HepG2 (cell line): ENCODE measurements around the gene BABAM2. TPM values are rescaled to one million over a fixed set of nuclear protein-coding genes. Genes with fewer than 3 reads are reported as not detected.

Experiments
- ATAC-seq: fragments of 200-7000 bp; cut with Tn5 transposase; 3 replicates; pipeline ENCODE4 v1.9.1; 2020; ENCODE audit warnings: mild to moderate bottlenecking, moderate library complexity
- BruUV-seq: library from RNA; stranded (reverse); fragments of 400-500 nt; replicated peaks from 2 replicates; lab custom pipeline; 2021; lab: Mats Ljungman, UMichigan
- CTCF ChIA-PET: fragments of 300-600 bp; formaldehyde crosslinking; extraction: SDS; loops from one replicate; lab custom pipeline; 2021; ENCODE audit warnings: low total read pairs, inconsistent platforms, low intra/inter-chr PET ratio; lab: Yijun Ruan, JAX
- POLR2A ChIA-PET: fragments of 350-600 bp; sonication (Branson Sonifier 250); formaldehyde crosslinking; loops from one replicate; lab custom pipeline; 2020; ENCODE audit warnings: antibody characterized with exemption, inconsistent platforms; lab: Yijun Ruan, JAX
- DNase-seq: peaks from one replicate; pipeline ENCODE4 v3.0.0-alpha.2; 2015; ENCODE audit warnings: low spot score
- FAIRE-seq: peaks from 3 replicates; lab custom pipeline; 2011; peaks lifted over from hg19 to GRCh38; lab: Jason Lieb, UNC
- H2AFZ ChIP-seq: one replicate; pipeline ENCODE4 v1.6.1; 2011; ENCODE audit warnings: low read length, inconsistent platforms
- H3K27ac ChIP-seq: fragments of 300-600 bp; 3 replicates; pipeline ENCODE4 v1.8.0; 2011; ENCODE audit warnings: mixed run types, mild to moderate bottlenecking, mixed read lengths, low read length, inconsistent platforms; ENCODE audit not compliant: insufficient read depth; ENCODE audit errors: extremely low read length
- H3K27me3 ChIP-seq, 2 experiments: fragments of 200-600 bp in 1 of 2; 2 replicates in 1 of 2; 3 replicates in 1 of 2; pipeline versions ENCODE4 v1.6.0 to v1.8.0; 2011; ENCODE audit warnings: low read length in 2 of 2, mild to moderate bottlenecking in 2 of 2, moderate library complexity in 2 of 2, inconsistent platforms in 1 of 2; ENCODE audit not compliant: insufficient read depth in 2 of 2, control insufficient read depth in 1 of 2
- H3K36me3 ChIP-seq, 2 experiments: fragments of 200-600 bp in 1 of 2; replicated peaks in 1 of 2; 2 replicates in 1 of 2; 3 replicates in 1 of 2; pipeline versions ENCODE4 v1.5.1 to v1.8.0; 2011; ENCODE audit warnings: low read length in 2 of 2, inconsistent platforms in 1 of 2; ENCODE audit not compliant: insufficient read depth in 2 of 2, control insufficient read depth in 1 of 2
- H3K4me1 ChIP-seq: 2 replicates; pipeline ENCODE4 v1.5.1; 2012; ENCODE audit warnings: low read length, inconsistent platforms; ENCODE audit not compliant: insufficient read depth
- H3K4me2 ChIP-seq: 2 replicates; pipeline ENCODE4 v1.6.0; 2011; ENCODE audit warnings: low read depth, low read length, inconsistent platforms
- H3K4me3 ChIP-seq, 3 experiments: fragments of 200-600 bp in 1 of 3; sonication (generic), shearing (Covaris generic) in 1 of 3; replicated peaks in 1 of 3; 2 replicates each; pipeline ENCODE4 v1.5.1; 2011 to 2016; ENCODE audit warnings: low read length in 3 of 3, inconsistent platforms in 2 of 3, low read depth in 2 of 3, mild to moderate bottlenecking in 2 of 3, control low read depth in 1 of 3, mixed read lengths in 1 of 3; ENCODE audit not compliant: insufficient read depth in 1 of 3
- H3K79me2 ChIP-seq: one replicate; pipeline ENCODE4 v1.6.1; 2011; ENCODE audit warnings: low read length, inconsistent platforms; ENCODE audit not compliant: insufficient read depth
- H3K9ac ChIP-seq: 2 replicates; pipeline ENCODE4 v1.6.0; 2011; ENCODE audit warnings: mild to moderate bottlenecking, low read depth, low read length, inconsistent platforms; ENCODE audit not compliant: insufficient read depth
- H3K9me3 ChIP-seq: 2 replicates; pipeline ENCODE4 v1.5.1; 2012; ENCODE audit warnings: mild to moderate bottlenecking, low read length
- H4K20me1 ChIP-seq: 2 replicates; pipeline ENCODE4 v1.6.0; 2011; ENCODE audit warnings: inconsistent platforms, mild to moderate bottlenecking, low read length, moderate library complexity; ENCODE audit not compliant: insufficient read depth
- KDM1A ChIP-seq: IDR thresholded peaks from 2 replicates; pipeline ENCODE4 v1.6.1; 2016; ENCODE audit warnings: missing compliant biosample characterization
- POLR2A ChIP-seq, 2 experiments: IDR thresholded peaks; 2 replicates each; pipeline ENCODE4 v1.6.1; 2011; ENCODE audit warnings: low read depth in 2 of 2, low read length in 2 of 2, mild to moderate bottlenecking in 1 of 2, moderate library complexity in 1 of 2; ENCODE audit not compliant: insufficient read depth in 1 of 2
- POLR2AphosphoS5 ChIP-seq: IDR thresholded peaks from 2 replicates; pipeline ENCODE4 v1.6.1; 2012; ENCODE audit warnings: low read depth, low read length
- RNF2 ChIP-seq: fragments of 450-650 bp; conservative IDR thresholded peaks from 2 replicates; pipeline ENCODE4 v1.6.1; 2016; ENCODE audit warnings: low read depth
- TBP ChIP-seq: sonication (generic); formaldehyde crosslinking; IDR thresholded peaks from 2 replicates; pipeline ENCODE4 v1.5.0; 2020; ENCODE audit warnings: missing genetic modification reagents
- ZNF570 ChIP-seq: sonication (generic); formaldehyde crosslinking; IDR thresholded peaks from 2 replicates; pipeline ENCODE4 v1.4.0; 2020; ENCODE audit warnings: mild to moderate bottlenecking, missing genetic modification reagents, borderline replicate concordance
- WGBS: methylation state at CpG from one replicate; pipeline ENCODE4 v1.1.6; 2017; ENCODE audit warnings: low lambda C conversion rate; 5-methylcytosine and 5-hydroxymethylcytosine counted together
- in situ Hi-C: cut with HindIII; loops from 2 replicates; pipeline ENCODE4 v1.10.0; 2017; ENCODE audit warnings: low pct_unique_long_range_greater_than_20kb; ENCODE audit not compliant: extremely low pct_ligation_motif_present
- intact Hi-C: fragments of 100-400 bp; cut with micrococcal nuclease; formaldehyde crosslinking; loops from one replicate; pipeline ENCODE4 v1.10.0; 2022; ENCODE audit not compliant: unreplicated experiment
- polyA plus RNA-seq, 8 experiments: library from polyadenylated mRNA; depleted of rRNA in 3 of 8; stranded (reverse) in 7 of 8; unstranded in 1 of 8; fragments of >200 nt; fragmentation: Illumina TruSeq in 4 of 8; extraction: Trizol in 4 of 8; gene quantifications; 2 replicates each; pipeline versions ENCODE4 v1.2.1 to v1.2.3, GENCODE V29; 2011 to 2016; ENCODE audit warnings: low read depth in 4 of 8, missing spikeins in 1 of 8, mixed read lengths in 1 of 8; ENCODE audit not compliant: insufficient read depth in 1 of 8
- total RNA-seq, 5 experiments: library from RNA; depleted of rRNA; stranded (reverse); fragments of >200 nt; fragmentation: Illumina TruSeq; extraction: Trizol; gene quantifications; 2 replicates each; pipeline ENCODE4 v1.2.3, GENCODE V29; 2016; ENCODE audit warnings: low read depth in 1 of 5
- TF ChIP-seq, protein P1 (sequence below): sonication (generic); formaldehyde crosslinking; IDR thresholded peaks from 2 replicates; pipeline ENCODE4 v1.4.0; 2020; ENCODE audit warnings: mild to moderate bottlenecking, missing genetic modification reagents
- TF ChIP-seq, protein P2 (sequence below): sonication (generic); formaldehyde crosslinking; IDR thresholded peaks from 2 replicates; pipeline ENCODE4 v1.9.0; 2022; ENCODE audit warnings: missing genetic modification reagents, mild to moderate bottlenecking, borderline replicate concordance

Gene BABAM2
- total and polyA plus RNA-seq, 2 of the 13 experiments (the other 11 are each of a cell fraction or from before 2014, with no cell fraction given): 24.9 to 28.0 TPM

DNA sequence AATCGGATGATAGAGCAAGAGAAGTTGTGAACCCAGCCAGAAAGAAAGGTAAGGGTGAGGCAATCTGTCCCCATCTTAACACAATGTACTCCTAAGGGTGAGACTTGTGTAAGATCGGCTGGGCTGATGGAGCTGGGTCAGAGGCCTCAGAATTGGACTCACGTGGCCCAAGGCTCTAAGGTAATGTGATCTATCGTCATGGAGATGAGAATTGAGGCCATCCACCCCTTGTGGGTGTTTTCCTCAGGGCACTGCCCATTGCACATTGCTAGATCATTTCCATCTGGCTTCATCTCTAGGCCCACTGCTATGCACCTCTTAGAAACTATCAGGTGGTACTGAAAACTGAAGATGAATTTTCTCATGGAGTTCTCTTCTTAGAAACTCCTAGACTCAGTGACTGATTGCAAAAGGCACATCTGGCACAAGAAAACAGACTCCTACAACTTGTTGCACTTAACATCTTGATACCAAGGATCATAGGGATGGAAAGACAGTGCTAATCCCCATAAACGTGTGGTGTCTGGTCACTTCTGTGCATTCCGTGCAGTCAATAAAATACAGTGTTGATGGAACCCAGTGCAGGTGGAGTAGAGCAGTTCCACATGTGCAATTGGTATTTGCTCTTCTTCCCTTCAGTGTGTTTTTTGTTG lies 273.2 kb downstream of the BABAM2 start:
- H3K79me2 ChIP-seq: no peaks in the 10 kb centered on the region
- H2AFZ ChIP-seq: no peak overlapping the region
- H4K20me1 ChIP-seq: no peaks in the 10 kb centered on the region
- no peaks in the 10 kb centered on the region for H3K9me3 ChIP-seq
- intact Hi-C loops: no loop called here
- TF ChIP-seq RNF2 (no peak), POLR2AphosphoS5 (no peak), POLR2A (IDR thresholded peaks at IDR 0.05; ENCODE audit: insufficient read depth in 1 of 2, low read depth in 2 of 2, low read length in 2 of 2) (no peak), TBP (CRISPR knock-in tag) (no peak), ZNF570 (no peak), KDM1A (CRISPR knock-in tag) (no peak)
- TF ChIP-seq, protein P1, sequence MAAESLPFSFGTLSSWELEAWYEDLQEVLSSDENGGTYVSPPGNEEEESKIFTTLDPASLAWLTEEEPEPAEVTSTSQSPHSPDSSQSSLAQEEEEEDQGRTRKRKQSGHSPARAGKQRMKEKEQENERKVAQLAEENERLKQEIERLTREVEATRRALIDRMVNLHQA (CRISPR knock-in tag): no peak
- TF ChIP-seq, protein P2, sequence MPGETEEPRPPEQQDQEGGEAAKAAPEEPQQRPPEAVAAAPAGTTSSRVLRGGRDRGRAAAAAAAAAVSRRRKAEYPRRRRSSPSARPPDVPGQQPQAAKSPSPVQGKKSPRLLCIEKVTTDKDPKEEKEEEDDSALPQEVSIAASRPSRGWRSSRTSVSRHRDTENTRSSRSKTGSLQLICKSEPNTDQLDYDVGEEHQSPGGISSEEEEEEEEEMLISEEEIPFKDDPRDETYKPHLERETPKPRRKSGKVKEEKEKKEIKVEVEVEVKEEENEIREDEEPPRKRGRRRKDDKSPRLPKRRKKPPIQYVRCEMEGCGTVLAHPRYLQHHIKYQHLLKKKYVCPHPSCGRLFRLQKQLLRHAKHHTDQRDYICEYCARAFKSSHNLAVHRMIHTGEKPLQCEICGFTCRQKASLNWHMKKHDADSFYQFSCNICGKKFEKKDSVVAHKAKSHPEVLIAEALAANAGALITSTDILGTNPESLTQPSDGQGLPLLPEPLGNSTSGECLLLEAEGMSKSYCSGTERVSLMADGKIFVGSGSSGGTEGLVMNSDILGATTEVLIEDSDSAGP (CRISPR knock-in tag): no peak
- TF ChIP-seq, all 625 proteins: peak for 0
- ChIA-PET CTCF (no interaction called here), POLR2A (no interaction called here)
- H3K4me3 ChIP-seq: no peak overlapping the region
- H3K27ac ChIP-seq: no peak overlapping the region
- H3K27me3 ChIP-seq: no peaks in the 10 kb centered on the region
- in situ Hi-C loops: no loop called here
- BruUV-seq: no TSS peak
- H3K36me3 ChIP-seq: no peaks in the 10 kb centered on the region
- DNase-seq (no peak), FAIRE-seq (no peak), ATAC-seq (no peak)
- H3K9ac ChIP-seq: no peak overlapping the region
- WGBS: 96% methylated on average over 6 of the region's 6 CpGs
- no peak overlapping the region for H3K4me2 ChIP-seq
- no peaks in the 10 kb centered on the region for H3K4me1 ChIP-seq
